PFSK-1 (cell line): Measurements from ENCODE around the gene ENPP6.

Experiments used
- FOXP2 ChIP-seq: optimal IDR thresholded peaks from 2 replicates; pipeline ENCODE3; 2011; ENCODE audit warnings: borderline replicate concordance, control low read depth, inconsistent platforms; ENCODE audit not compliant: insufficient read depth; ENCODE audit errors: extremely low read length, extremely low read depth
- POLR2AphosphoS5 ChIP-seq: IDR thresholded peaks from 2 replicates; pipeline ENCODE4 v1.6.1; 2012; ENCODE audit warnings: low read depth, mild to moderate bottlenecking, control low read depth, low read length, moderate library complexity
- SIN3A ChIP-seq: IDR thresholded peaks from 2 replicates; pipeline ENCODE4 v1.6.1; 2012; ENCODE audit warnings: mild to moderate bottlenecking, low read length, moderate library complexity, borderline replicate concordance; ENCODE audit not compliant: insufficient read depth
- TAF1 ChIP-seq: IDR thresholded peaks from 2 replicates; pipeline ENCODE4 v1.6.1; 2012; ENCODE audit warnings: low read length, control low read depth, borderline replicate concordance; ENCODE audit not compliant: insufficient read depth
- TF ChIP-seq, protein P1 (sequence below), 2 experiments: IDR thresholded peaks; 2 replicates each; pipeline versions ENCODE4 v1.6.1 to v1.8.0; 2011 to 2012; ENCODE audit warnings: low read depth in 2 of 2, low read length in 2 of 2, control low read depth in 1 of 2, inconsistent platforms in 1 of 2, mild to moderate bottlenecking in 1 of 2, moderate library complexity in 1 of 2; ENCODE audit not compliant: insufficient read depth in 1 of 2

Gene ENPP6

DNA sequence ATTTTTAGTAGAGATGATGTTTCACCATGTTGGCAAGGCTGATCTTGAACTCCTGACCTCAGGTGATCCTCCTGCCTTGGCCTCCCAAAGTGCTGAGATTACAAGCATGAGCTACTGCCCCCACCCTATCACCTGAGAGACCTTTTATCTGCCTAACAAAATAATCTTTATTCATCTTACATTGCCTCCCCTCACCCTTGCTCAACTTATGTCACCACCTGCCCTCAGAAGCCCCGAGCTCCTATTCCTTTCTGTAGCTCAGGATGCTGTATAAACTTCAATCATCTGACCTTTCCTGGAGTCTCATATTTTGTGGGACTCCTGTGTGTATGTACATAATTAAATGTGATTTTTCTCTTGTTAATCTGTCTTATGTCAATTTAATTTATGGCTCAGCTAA lies 29.7 kb upstream of the ENPP6 start:
- TF ChIP-seq FOXP2 = no peak
- no peak for TF ChIP-seq TAF1
- TF ChIP-seq SIN3A = no peak
- TF ChIP-seq POLR2AphosphoS5 = no peak
- TF ChIP-seq, protein P1, sequence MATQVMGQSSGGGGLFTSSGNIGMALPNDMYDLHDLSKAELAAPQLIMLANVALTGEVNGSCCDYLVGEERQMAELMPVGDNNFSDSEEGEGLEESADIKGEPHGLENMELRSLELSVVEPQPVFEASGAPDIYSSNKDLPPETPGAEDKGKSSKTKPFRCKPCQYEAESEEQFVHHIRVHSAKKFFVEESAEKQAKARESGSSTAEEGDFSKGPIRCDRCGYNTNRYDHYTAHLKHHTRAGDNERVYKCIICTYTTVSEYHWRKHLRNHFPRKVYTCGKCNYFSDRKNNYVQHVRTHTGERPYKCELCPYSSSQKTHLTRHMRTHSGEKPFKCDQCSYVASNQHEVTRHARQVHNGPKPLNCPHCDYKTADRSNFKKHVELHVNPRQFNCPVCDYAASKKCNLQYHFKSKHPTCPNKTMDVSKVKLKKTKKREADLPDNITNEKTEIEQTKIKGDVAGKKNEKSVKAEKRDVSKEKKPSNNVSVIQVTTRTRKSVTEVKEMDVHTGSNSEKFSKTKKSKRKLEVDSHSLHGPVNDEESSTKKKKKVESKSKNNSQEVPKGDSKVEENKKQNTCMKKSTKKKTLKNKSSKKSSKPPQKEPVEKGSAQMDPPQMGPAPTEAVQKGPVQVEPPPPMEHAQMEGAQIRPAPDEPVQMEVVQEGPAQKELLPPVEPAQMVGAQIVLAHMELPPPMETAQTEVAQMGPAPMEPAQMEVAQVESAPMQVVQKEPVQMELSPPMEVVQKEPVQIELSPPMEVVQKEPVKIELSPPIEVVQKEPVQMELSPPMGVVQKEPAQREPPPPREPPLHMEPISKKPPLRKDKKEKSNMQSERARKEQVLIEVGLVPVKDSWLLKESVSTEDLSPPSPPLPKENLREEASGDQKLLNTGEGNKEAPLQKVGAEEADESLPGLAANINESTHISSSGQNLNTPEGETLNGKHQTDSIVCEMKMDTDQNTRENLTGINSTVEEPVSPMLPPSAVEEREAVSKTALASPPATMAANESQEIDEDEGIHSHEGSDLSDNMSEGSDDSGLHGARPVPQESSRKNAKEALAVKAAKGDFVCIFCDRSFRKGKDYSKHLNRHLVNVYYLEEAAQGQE (IDR thresholded peaks at IDR 0.05; ENCODE audit: insufficient read depth in 1 of 2, low read depth in 2 of 2, low read length in 2 of 2) = no peak

GRCh38 chr4:184246426-184246825 lies 28.8 kb upstream of the ENPP6 start:
- TF ChIP-seq FOXP2 = no peak
- TF ChIP-seq, protein P1 (IDR thresholded peaks at IDR 0.05; ENCODE audit: insufficient read depth in 1 of 2, low read depth in 2 of 2, low read length in 2 of 2) = no peak
- TF ChIP-seq TAF1 = no peak
- TF ChIP-seq POLR2AphosphoS5 = no peak
- TF ChIP-seq SIN3A = no peak

DNA sequence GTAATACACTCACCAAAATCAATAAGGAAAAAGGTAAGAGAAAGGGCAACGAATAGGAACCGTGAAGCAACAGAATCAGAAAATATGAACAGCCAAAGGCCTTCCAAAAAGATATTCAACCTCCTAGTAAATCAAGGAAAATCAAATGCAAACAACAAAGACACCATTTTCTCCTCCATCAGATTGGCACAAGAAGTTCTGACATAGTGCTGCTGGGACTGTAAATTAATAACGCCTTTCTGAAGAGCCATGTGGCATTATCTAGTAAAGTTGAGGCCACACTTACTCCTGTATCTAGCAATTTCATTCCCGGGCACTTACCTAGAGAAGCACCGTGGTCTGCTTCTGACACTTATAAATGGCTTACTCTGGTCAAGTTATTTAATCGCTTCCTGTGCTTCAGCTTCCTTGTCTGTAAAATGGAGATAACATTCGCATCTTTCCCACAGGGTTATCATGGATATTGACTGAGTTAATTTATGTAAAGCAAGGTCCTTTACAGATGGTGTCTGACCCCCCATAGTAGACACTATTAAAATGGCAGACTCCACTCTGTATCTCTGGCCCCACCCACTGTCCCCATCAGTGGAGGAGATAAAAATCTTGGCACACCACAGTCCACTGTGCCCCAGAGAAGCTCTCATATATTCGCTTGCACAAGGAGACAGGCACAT lies 20.5 kb upstream of the ENPP6 start:
- TF ChIP-seq FOXP2 = no peak
- no peak for TF ChIP-seq SIN3A
- TF ChIP-seq, protein P1 (IDR thresholded peaks at IDR 0.05; ENCODE audit: insufficient read depth in 1 of 2, low read depth in 2 of 2, low read length in 2 of 2) = no peak
- no peak for TF ChIP-seq TAF1
- no peak for TF ChIP-seq POLR2AphosphoS5

DNA sequence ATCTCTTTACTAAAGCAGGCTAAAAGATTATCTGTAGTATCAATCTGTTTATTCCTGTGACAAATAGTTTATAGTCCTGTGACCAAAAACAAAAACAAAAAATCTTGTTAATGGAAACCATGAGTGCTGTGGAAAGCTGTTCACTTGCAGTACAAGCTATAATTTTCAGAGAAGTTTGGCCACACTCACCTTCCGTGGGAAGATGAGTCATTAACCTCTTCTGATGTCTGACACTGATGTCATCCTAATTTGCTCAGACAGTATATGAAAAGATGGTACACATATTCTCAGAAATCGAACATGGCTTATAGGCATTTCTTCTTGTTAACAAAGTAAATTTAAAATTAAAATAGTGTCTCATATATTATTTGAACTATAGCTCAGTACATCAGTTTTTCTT lies 19.9 kb upstream of the ENPP6 start:
- no peak for TF ChIP-seq TAF1
- TF ChIP-seq SIN3A = no peak
- no peak for TF ChIP-seq POLR2AphosphoS5
- TF ChIP-seq FOXP2 = no peak
- TF ChIP-seq, protein P1 (IDR thresholded peaks at IDR 0.05; ENCODE audit: insufficient read depth in 1 of 2, low read depth in 2 of 2, low read length in 2 of 2) = no peak
